ENCODE measurements around the gene RNF114. TPM values are rescaled to one million over a fixed set of nuclear protein-coding genes. Genes with fewer than 3 reads are reported as not detected.
A peak's percentile ranks its signal among the peaks of the same experiment; 100 is the strongest.

The RNF114 gene
- total RNA-seq, 1 donor from 2014 or later = 54.5 TPM

DNA sequence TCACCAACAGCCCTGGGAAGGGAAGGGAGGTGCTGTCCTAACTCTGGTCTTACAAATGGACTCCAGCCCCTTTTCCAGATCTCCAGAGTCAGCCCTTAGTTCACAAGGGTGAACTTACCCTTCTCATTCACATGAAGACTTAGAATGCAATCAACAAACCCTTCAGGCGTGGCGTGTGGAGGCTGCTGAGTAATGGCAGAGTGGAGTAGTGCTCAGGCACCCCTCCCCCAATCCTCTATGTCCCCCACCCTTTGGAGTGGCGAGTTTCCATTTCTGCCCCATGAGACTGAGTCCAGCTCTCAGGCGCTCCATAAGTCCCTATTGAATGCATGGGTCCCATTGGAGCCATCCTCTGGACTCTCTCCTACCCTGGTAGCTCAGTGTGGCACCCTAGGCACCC, 49.9 kb downstream of the RNF114 start:
- Mint-ChIP-seq H3K4me3 (peak overlapping the region; percentile 81), H3K4me1 (peaks cover 64% of the 10 kb centered on the region), H3K27me3 (ENCODE audit: low read depth) (peaks cover 24% of the 10 kb centered on the region)

GRCh38 chr20:49987015-49987867, 51.0 kb downstream of the RNF114 start:
- Mint-ChIP-seq H3K4me3 (peak overlapping the region; percentile 81), H3K27ac (peak overlapping the region; percentile 91), H3K27me3 (ENCODE audit: low read depth) (peaks cover 12% of the 10 kb centered on the region)

More for the DNA sequence above, 49.9 kb downstream of the RNF114 start:
- TF ChIP-seq CTCF (IDR thresholded peaks at IDR 0.05; ENCODE audit: unreplicated experiment) = no peak
- H3K27ac Mint-ChIP-seq = peak overlapping the region; percentile 30
- DNase-seq (ENCODE audit: low spot score in 2 of 2, unreplicated experiment in 2 of 2) = no peak
- no peaks in the 10 kb centered on the region for H3K36me3 Mint-ChIP-seq
- H3K9me3 Mint-ChIP-seq = no peaks in the 10 kb centered on the region

DNA sequence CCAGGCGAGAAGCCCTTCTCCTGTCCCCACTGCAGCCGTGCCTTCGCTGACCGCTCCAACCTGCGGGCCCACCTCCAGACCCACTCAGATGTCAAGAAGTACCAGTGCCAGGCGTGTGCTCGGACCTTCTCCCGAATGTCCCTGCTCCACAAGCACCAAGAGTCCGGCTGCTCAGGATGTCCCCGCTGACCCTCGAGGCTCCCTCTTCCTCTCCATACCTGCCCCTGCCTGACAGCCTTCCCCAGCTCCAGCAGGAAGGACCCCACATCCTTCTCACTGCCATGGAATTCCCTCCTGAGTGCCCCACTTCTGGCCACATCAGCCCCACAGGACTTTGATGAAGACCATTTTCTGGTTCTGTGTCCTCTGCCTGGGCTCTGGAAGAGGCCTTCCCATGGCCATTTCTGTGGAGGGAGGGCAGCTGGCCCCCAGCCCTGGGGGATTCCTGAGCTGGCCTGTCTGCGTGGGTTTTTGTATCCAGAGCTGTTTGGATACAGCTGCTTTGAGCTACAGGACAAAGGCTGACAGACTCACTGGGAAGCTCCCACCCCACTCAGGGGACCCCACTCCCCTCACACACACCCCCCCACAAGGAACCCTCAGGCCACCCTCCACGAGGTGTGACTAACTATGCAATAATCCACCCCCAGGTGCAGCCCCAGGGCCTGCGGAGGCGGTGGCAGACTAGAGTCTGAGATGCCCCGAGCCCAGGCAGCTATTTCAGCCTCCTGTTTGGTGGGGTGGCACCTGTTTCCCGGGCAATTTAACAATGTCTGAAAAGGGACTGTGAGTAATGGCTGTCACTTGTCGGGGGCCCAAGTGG, 51.9 kb downstream of the RNF114 start:
- no peak for DNase-seq (ENCODE audit: low spot score in 2 of 2, unreplicated experiment in 2 of 2)
- H3K4me3 Mint-ChIP-seq = peak overlapping the region; percentile 43
- no peak for TF ChIP-seq CTCF (IDR thresholded peaks at IDR 0.05; ENCODE audit: unreplicated experiment)
- H3K36me3 Mint-ChIP-seq = no peaks in the 10 kb centered on the region
- peaks cover 59% of the 10 kb centered on the region for H3K4me1 Mint-ChIP-seq
- H3K27me3 Mint-ChIP-seq (ENCODE audit: low read depth) = peaks cover 8% of the 10 kb centered on the region
- no peaks in the 10 kb centered on the region for H3K9me3 Mint-ChIP-seq
- peak overlapping the region; percentile 91 for H3K27ac Mint-ChIP-seq

More at GRCh38 chr20:49987015-49987867, 51.0 kb downstream of the RNF114 start:
- no peak for TF ChIP-seq CTCF (IDR thresholded peaks at IDR 0.05; ENCODE audit: unreplicated experiment)
- H3K9me3 Mint-ChIP-seq = no peaks in the 10 kb centered on the region
- H3K36me3 Mint-ChIP-seq = no peaks in the 10 kb centered on the region
- peaks cover 63% of the 10 kb centered on the region for H3K4me1 Mint-ChIP-seq
- DNase-seq (ENCODE audit: low spot score in 2 of 2, unreplicated experiment in 2 of 2) = no peak

- Mint-ChIP-seq H3K4me1 (peaks cover 48% of the 10 kb centered on the region), H3K27me3 (ENCODE audit: low read depth) (no peaks in the 10 kb centered on the region), H3K36me3 (no peaks in the 10 kb centered on the region), H3K4me3 (peak overlapping the region; percentile 39), H3K27ac (peak overlapping the region; percentile 90), H3K9me3 (no peaks in the 10 kb centered on the region)
- DNase-seq (ENCODE audit: low spot score in 2 of 2, unreplicated experiment in 2 of 2) = no peak
- no peak for TF ChIP-seq CTCF (IDR thresholded peaks at IDR 0.05; ENCODE audit: unreplicated experiment)
Observed at GRCh38 chr20:49989234-49990065, 53.3 kb downstream of the RNF114 start.

- DNase-seq (ENCODE audit: low spot score in 2 of 2, unreplicated experiment in 2 of 2) = no peak
- Mint-ChIP-seq H3K36me3 (no peaks in the 10 kb centered on the region), H3K27ac (peak overlapping the region; percentile 90), H3K27me3 (ENCODE audit: low read depth) (no peaks in the 10 kb centered on the region), H3K9me3 (no peaks in the 10 kb centered on the region), H3K4me1 (peaks cover 43% of the 10 kb centered on the region), H3K4me3 (no peak overlapping the region)
- TF ChIP-seq CTCF (IDR thresholded peaks at IDR 0.05; ENCODE audit: unreplicated experiment) = no peak
Observed at GRCh38 chr20:49990271-49990720, 54.1 kb downstream of the RNF114 start.
